GM12874 (cell line): ENCODE measurements around the gene GIMAP6.

Experiments
- CTCF ChIP-seq: IDR thresholded peaks from 2 replicates; pipeline ENCODE4 v1.5.1; 2011; ENCODE audit warnings: low read depth, mild to moderate bottlenecking, control low read depth, low read length, moderate library complexity; ENCODE audit not compliant: insufficient read depth

GIMAP6 gene

GRCh38 chr7:150663802-150664494 is 31.8 kb upstream of the GIMAP6 start:
- TF ChIP-seq CTCF = no peak

- no peak for TF ChIP-seq CTCF
Observed at GRCh38 chr7:150660939-150661613, 28.9 kb upstream of the GIMAP6 start.

DNA sequence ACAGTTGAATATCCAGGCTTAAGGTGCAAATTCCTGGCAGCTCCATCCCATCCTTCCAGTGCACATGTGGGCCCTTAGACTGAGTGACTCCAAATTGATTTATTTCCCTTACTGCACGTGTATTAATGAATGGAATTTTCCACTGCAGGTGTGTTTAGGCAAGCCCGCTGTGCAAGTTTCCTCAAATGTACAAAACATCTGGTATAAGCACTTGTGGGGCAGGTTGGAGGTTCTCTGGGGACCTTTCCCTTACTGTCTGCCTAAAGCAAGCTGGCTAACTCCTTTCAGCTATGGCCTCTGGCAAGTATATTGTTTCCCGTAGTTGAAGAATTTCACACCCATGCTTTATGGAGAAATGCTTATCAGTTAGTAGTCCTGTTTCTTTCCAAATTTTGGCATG is 25.3 kb upstream of the GIMAP6 start:
- TF ChIP-seq CTCF = no peak

GRCh38 chr7:150656047-150656446 is 23.9 kb upstream of the GIMAP6 start:
- TF ChIP-seq CTCF = no peak

DNA sequence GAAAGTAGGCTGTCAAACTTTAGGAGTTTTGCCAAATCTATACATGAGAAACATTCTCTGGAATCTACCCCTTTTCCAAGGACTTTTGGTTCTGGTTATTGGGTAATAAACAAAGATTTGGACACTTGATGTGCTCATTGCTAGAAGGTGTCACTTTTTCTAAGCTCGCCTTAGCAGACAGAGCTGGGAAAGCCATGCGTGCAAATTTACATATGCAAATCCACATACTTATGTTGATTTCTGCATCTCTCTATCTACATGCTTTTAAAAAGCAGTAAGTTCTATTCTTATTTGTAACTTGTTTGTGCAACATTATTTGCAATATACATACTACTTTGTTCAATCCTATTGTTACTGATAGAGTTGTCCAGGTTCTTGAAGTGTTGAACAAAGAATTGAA is 22.5 kb upstream of the GIMAP6 start:
- TF ChIP-seq CTCF = no peak

GRCh38 chr7:150649080-150649385 is 16.8 kb upstream of the GIMAP6 start:
- TF ChIP-seq CTCF = no peak

DNA sequence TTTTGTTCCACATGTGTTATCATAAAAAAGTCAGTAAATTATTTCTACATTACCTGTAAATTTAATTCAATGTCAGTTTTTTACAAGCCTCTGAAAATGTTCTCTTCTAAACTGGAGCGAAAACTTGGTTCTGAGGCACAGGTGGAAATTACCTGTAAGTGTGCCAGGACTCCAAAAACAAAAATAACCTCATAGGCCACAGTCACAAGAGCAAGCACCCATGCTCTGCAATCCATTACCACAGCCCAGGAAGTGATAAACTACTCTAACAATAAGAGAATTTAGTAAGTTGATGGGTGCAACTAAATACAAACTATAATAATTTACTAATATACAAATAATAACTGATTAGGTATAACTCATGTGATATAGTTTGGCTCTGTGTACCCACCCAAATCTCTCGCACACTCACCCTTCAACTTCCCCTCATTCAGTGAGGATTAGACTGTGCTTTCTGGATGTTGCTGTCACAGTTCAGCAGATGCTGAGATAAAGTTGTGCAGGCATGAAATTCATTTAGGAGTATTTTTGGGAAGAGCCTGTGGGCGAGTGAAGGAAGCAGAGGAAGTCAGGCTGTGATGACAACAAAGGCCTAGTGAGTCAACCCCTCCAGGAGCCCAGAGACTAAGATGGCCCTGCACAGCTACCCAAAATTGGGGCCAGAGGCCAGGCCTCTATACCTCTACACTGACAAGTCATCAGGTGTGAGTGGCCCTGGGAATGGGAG is 16.3 kb upstream of the GIMAP6 start:
- TF ChIP-seq CTCF = no peak
